Measurements from ENCODE around the gene KCNJ1. TPM values are rescaled to one million over a fixed set of nuclear protein-coding genes. Genes with fewer than 3 reads are reported as not detected.

Gene KCNJ1
- total RNA-seq, 4 donors from 2014 or later, result 0.44 to 1.4 TPM; not detected in 2

DNA sequence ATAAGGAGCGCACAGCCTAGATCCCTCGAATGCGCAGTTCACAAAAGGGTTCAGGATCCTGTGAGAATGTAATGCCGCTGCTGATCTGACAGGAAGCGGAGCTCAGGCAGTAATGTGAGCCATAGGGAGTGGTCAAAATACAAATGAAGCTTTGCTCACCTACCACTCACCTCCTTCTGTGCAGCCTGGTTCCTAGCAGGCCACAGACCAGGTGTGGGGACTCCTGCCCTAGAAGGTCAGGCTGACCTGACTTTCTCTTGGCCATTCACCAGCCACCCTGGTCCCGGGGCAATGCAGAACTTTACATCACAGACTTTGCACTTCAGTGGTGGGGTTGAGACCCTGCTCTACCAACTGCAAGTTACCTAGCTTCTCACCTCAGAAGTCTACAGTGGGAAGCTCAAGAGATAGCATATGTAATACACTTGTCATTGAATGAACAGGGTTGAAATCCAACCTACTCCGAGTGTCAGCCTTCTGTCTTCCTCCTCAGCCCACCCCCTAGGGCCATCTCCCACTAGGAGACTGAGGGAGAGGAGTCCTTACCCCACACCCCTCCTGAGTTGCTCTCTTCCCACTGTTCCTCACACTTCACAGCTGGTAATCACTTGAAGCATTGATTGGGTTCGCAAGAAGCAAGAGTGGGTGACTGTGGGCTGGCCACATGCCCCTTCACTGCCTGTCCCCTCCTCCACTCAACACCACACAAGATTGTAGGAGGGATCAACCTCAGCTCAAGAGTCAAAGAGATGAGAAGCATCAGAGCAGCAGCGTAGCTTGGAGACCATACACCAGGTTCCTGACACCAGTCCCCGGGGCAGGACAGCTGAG lies 2.0 kb upstream of the KCNJ1 start:
- TF ChIP-seq, protein P1, sequence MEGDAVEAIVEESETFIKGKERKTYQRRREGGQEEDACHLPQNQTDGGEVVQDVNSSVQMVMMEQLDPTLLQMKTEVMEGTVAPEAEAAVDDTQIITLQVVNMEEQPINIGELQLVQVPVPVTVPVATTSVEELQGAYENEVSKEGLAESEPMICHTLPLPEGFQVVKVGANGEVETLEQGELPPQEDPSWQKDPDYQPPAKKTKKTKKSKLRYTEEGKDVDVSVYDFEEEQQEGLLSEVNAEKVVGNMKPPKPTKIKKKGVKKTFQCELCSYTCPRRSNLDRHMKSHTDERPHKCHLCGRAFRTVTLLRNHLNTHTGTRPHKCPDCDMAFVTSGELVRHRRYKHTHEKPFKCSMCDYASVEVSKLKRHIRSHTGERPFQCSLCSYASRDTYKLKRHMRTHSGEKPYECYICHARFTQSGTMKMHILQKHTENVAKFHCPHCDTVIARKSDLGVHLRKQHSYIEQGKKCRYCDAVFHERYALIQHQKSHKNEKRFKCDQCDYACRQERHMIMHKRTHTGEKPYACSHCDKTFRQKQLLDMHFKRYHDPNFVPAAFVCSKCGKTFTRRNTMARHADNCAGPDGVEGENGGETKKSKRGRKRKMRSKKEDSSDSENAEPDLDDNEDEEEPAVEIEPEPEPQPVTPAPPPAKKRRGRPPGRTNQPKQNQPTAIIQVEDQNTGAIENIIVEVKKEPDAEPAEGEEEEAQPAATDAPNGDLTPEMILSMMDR (IDR thresholded peaks at IDR 0.05; ENCODE audit: low read depth), result no peak

DNA sequence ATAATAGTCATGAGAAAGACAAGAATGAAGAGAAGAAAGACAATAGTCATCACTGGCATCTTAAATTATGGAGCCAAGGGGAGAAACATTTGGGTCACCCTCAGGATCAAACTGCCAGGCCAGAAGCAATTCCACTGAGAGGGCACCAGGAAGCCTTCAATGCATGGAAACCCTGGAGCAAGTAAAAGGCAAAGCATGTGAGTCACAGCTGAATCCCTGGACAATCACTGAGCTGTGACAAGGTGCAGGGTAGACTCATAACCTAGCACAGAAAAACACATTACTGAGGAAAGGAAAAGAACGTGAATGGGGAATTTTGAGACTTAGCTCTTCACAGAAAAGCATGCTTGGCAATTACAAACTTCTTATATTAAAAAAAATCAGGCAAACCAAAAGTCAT lies 1.6 kb downstream of the KCNJ1 start:
- TF ChIP-seq, protein P1 (IDR thresholded peaks at IDR 0.05; ENCODE audit: low read depth), result no peak

DNA sequence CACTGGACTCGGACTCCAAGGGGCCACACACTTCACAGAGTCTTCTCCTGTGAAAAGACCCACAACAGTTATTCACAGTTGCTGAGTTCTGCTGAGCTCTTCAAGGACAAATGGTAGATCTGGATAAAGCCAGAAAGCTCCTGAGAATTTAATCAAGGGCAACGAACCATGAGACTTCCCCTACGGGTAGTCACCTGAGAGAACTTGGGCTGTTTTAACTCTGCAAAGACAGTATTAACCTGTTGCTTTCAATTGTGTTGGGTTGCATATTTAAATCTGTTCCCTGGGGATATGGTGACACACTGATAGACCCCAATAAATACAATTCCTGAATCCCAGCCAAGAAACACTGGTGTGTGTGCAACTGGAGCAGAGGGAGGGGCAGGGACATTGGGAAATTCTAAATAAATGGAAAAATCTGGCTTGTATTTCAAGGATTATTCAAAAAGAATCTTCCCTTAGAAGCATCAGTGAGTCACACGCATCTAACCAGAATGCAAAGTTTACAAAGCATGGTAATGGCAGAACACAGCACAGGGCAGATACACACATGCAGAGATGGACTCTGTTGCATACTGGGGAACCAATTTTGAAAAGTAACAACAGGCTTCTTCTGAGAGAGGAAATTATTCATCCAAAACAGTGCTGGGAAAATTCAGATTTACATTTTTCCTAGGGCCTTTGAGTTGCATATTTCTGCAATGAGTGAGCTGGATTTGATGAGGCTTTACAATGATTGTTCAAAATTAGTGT lies 4.0 kb downstream of the KCNJ1 start:
- TF ChIP-seq, protein P1 (IDR thresholded peaks at IDR 0.05; ENCODE audit: low read depth), result no peak

DNA sequence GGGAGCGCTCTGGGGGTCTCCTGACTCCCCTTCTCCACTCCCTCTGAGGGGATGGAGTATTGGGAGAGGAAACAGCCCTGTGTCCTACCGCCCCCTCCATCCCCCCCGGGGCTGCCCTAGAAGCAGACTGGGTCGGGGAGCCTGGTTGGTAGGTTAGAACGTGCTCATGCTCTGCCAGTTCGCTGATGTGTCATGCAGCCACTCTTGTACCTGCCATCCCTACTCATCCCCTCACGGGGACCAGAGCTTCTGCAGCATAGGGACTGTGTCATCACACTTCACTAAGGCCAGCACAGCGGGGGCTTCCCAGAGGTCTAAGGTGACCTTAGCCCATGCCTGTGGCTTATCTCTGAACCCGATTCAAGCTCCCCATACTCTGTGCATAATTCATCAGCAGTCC lies 4.7 kb downstream of the KCNJ1 start:
- TF ChIP-seq, protein P1 (IDR thresholded peaks at IDR 0.05; ENCODE audit: low read depth), result no peak

DNA sequence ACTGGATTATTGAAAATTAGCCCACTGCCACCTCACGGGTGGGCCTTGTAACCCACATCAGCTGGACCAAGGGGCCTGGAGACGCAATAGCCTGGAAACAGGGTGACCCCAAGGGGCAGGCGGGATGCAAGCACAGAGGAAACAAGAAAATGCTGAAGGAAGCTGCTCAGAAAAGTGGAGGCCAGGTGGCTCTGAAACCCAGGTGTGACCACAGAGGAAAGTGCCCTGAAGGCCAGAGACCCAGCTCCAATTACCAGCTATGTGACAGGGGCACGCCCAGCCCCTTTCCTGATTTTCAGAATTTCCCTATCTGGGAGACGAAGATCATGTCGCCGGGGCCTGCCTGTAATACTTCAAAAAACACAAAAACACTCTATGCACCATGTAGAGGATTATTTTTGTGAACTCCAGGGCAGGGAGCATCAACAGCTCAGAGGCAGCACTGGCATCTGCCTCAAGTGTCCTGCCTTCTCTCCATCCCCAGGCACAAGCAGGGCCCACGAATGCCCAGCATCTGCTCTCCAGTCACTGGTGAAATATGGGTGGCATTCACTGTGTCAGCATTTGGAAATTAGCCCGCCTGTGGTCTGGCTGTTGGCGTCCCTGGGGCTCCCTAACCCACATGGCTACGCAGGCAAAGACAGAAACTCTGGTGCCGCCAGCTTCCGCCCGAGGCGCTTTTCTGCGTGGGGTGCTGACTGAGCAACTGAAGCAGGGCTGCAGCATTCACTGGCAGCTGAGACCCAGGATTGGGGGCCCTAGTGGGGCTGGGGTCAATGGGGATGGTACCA lies 6.3 kb downstream of the KCNJ1 start:
- TF ChIP-seq, protein P1 (IDR thresholded peaks at IDR 0.05; ENCODE audit: low read depth), result no peak

DNA sequence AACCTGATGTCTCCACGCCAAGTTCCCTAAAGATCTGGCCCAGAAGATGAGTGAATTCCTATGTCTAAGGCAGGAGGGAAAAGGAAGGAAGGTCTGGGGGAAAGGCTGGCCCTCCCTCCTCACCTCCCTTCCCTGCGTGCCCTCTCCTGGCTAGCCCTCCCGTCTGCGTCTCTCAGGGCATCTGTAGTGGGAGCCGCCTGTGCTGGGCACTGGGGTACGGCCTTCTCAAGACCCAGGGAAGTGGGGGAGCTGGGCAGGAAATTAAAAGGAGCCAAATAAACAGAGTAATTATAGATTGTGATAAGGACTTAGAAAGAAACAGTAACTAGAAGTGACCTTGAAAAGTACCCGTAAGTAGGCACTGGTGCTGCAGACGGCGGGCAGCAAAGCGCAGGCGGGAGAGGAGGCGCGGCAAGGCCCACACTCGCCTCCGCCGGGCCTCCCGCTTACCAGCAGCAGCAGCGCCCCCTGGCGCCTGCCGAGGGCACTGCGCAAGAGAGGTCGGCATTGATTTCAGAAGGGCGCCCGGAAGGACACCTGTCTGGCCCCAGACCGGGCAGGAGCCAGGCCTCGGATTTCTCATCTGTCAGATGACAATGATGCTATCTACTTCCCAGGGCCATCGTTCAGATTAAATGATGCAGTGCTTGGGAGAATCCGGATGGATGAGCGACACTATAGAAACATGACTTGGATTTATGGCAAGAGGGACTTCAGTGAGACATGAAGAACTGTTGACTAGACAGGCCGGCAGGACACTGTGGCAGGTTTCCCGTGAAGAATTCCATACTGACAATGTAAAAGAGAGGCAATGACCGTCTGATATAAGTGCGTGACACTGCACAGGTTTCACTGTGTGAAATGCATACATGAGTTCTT lies 7.3 kb downstream of the KCNJ1 start:
- TF ChIP-seq, protein P1 (IDR thresholded peaks at IDR 0.05; ENCODE audit: low read depth), result no peak
